KBM-7 (cell line): ENCODE results near the gene RNF34.

Source experiments
- DNase-seq: peaks from one replicate; pipeline ENCODE4 v3.0.0-alpha.2; 2015
- in situ Hi-C: fragments of 300-500 bp; cut with MboI; formaldehyde crosslinking; loops from 2 replicates; pipeline ENCODE4 v1.14.3; 2020; ENCODE audit warnings: low sequenced_read_pairs, low pct_unique_long_range_greater_than_20kb, mixed read lengths

The RNF34 gene

DNA sequence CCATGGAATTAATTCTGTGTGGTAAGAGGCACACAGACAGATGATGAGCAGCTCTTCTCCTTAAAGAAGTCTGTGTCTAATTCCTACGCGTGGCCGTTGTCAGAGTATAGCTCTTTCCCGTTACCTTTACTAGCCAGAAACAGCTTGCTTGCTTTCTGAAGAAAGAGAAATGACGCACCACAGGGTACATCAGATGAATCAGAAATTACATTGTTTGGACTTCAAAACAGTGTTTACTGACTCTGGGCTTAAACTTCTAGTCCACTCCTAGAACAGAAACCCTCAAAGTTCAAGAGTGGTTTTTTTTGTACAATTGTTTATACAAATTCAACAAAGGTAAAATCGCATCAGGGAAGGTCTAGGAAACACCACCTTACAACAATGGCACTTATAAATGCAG lies 29.0 kb downstream of the RNF34 start:
- no peak for DNase-seq
- in situ Hi-C loops = no loop called here

DNA sequence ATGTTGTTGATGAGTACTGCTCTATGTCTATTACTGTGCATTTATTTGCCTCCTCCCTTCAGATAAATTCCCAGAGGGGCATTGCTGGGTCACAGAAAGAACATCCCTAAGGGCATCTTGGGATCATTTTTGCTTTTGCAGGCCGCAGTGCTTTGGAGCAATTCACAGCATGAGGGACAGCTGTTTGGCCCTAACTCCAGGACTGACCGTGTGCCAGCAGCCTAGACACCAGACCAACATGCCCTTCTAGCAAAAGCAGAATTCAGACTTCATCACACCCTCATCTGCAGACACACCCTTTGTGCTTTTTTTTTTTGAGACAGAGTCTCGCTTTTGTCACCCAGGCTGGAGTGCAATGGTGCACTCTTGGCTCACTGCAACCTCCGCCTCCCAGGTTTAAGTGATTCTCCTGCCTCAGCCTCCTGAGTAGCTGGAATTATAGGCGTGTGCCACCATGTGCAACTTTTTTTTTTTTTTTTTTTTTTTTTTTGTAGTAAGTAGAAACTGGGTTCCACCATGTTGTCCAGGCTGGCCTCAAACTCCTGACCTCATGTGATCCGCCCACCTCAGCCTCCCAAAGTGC lies 31.0 kb downstream of the RNF34 start:
- DNase-seq = no peak
- in situ Hi-C loops = no loop called here

DNA sequence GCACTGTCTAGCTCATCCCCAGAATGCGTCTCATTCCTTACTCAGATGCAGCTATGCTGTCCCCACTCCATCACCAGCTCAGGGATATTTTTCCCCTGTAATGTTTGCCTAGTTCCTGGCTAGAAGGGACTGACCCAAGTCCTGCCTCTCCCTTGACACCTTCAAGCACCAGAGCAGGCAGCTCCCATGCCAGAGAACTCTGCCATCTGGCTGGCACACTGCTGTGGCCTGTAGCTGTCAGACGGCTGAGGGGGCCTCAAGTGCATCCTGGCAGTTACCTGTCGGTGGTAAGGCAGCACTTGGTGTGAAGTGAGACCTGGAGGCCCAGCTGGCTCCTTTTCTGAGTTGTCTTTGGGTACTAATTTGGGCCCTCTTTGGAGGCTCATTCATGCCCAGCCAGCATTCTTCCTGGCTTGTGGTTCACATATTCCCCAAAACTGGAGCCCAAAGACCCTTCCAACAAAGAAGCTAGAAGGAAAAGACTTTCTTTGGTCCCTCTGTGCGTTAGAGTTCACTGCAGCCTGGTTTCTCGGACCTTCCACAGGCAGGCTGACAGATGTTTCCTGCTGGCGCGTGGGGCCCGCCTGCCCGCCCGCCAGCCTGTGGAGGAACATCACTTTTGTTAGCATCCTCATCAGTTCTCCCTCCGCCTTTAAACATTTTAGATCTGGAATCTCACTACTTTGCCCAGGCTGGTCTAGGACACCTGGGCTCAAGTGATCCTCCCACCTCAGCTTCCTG lies 33.0 kb downstream of the RNF34 start:
- DNase-seq = peak; percentile 21
- in situ Hi-C loops = no loop called here

DNA sequence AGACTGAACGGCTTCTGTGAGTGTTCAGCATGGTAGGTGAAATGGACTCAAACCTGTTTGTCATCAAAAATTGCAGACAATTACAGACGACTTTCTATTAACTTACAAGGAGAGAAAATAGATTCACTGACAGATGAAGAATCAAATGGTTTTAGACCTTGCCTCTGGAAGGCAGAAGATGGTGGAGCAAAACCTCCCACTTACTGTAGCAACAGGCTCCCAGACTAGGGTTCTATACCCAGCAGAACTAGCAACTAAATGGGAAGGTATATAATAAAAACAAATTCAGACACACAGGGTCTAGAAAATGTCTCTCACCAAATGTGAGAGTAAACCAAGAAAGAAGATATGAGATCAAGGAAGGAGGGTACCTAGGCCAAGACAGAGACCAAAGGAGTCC lies 36.8 kb downstream of the RNF34 start:
- DNase-seq = no peak
- in situ Hi-C loops = no loop called here

DNA sequence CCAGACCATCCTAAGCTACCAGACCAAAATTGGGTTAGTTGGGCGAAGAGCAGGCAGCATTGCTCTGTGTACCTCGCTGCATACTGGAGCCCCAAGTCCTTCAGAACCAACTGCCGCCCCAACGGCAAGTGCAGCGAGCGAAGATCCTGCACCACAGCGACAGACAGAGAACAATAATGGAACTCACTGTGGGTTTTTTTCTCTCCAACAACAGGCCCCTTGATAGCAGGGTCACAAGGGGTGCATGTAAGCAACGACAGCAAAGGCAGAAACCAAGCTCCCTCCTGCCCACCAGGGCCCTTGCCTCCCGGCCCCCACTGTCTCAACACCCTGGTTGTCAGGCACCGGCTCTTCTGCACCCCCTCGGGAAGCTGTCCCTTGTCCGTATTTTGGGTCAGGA lies 39.0 kb downstream of the RNF34 start:
- in situ Hi-C loops = no loop called here
- DNase-seq = no peak

DNA sequence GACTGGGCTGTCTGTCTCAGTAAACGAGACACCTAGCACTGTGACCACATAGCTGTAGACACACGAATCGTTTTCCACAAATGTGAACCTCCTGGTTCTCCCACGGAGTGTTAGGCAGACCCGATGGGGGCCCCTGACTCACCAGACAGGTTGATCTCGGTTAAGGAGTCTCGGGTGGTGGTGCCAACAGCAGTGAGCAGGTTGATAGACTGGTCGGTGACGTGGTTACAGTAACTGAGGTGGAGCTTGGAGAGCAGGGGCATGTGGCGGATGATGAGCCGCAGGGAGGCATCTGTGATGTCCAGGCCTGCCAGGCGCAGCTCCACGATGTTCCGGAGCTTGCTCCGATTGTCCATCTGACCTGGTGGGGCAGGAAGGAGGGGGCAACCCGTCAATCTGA lies 39.8 kb downstream of the RNF34 start:
- no peak for DNase-seq
- in situ Hi-C loops = no loop called here

DNA sequence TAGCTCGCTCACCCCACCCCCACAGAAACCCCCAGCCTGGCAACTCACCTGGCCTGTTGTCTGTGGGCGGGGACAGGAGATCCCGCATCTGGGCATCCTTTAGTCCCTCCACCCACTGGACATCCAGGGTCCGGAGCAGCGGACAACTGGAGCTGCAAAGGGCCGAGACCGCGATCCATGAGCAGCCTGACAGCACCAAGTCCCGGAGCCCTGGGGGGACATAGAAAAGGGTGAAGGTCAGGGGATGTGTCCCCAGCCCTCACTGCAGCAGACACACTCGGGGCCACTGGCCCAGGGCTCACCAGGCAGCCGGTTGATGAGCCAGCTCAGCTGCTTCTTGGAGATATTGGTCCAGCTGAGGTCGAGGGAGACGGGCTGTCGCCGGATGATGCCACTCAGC lies 40.9 kb downstream of the RNF34 start:
- in situ Hi-C loops = no loop called here
- no peak for DNase-seq

DNA sequence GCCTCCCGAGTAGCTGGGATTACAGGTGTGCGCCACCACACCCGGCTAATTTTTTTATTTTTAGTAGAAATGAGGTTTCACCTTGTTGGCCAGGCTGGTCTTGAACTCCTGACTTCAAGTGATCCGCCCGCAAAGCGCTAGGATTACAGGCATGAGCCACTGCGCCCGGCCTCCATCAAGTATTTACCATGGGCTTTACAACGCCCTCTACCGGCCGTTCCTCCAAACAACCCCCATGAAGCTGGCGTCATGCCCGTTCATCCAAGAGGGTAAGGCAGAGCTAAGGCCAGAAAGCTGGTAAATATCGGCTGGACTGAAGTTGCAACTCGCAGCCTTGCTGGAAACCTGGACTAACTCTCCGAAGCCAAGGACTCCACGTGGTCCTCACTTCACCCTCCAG lies 41.6 kb downstream of the RNF34 start:
- DNase-seq = peak; percentile 35
- in situ Hi-C loops = no loop called here

DNA sequence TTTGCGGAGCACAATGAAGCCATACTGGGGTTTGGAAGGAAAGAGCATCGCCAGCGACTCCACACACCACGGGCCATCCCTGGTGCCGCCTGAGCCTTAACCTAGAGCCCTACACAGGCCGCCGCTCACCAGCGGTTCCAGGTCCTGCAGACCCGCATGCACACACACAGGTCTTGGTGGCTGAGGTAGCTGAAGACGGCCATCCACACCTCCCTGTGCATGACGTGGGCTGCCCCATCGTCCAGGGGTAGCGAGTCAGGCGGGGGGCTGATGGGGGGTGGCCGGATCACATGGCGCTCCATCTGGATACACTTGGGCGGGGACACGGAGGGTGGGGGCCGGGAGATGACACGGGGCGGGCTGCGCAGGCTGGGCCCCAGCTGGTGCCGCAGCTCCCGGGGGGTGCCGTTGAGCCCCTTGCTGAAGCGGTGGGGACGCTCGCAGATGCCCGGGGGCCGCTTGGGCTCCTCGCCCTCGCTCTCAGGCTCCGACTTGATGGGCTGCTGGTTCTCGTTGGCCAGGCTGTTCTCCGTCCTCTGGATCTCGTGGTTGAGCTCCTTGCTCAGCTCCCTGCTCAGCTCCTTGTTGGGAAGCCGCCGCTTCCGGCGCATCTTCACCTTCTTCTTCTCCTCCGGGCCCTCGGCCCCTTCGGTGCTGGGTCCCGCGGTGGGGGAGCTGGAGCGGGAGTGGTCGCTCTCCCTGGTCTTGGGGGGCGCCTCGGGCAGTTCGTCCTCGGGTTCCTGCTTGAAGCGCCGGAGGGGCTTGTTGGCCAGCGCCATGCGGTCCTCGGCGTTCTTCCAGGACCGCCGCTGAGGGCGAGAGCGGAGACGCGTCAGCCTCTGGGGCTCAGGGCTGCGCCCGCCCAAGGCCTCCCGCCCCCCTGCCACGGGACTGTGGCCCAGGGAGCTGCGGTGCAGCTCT lies 42.4 kb downstream of the RNF34 start:
- no peak for DNase-seq
- in situ Hi-C loops = no loop called here

DNA sequence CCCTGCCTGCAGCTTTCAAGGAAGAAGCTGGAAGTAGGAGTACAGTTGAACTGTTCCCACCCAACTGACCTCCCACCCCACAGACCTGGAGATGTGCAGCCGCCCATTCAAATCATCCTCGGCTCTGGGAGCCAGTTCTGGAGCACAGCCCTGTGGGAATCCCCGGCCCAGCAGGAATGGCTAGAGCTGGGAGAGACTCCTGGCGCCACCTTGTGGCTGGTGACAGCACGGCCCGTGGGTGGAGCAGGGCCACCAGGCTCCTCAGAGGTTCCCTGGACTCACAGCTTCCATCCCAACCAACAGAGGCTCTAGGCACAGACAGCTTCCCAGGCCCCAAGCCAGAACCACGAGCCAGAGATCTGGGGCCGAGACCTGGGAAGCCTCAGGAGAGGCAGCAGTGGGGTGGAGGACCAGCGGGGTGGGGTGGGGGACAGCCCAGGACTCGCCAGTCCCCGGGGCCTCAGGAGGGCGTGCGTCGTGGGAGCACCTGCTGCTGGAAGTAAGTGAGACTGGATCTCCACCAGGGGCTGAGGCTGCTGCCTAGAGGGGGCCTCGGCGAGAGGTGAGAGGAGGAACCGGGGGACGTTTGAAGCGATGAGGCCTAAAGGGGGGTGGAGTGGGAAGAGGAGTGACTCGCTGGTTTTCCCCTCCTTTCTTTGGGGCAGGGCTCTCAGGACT lies 43.4 kb downstream of the RNF34 start:
- DNase-seq = peak; percentile 78
- in situ Hi-C loops = no loop called here

DNA sequence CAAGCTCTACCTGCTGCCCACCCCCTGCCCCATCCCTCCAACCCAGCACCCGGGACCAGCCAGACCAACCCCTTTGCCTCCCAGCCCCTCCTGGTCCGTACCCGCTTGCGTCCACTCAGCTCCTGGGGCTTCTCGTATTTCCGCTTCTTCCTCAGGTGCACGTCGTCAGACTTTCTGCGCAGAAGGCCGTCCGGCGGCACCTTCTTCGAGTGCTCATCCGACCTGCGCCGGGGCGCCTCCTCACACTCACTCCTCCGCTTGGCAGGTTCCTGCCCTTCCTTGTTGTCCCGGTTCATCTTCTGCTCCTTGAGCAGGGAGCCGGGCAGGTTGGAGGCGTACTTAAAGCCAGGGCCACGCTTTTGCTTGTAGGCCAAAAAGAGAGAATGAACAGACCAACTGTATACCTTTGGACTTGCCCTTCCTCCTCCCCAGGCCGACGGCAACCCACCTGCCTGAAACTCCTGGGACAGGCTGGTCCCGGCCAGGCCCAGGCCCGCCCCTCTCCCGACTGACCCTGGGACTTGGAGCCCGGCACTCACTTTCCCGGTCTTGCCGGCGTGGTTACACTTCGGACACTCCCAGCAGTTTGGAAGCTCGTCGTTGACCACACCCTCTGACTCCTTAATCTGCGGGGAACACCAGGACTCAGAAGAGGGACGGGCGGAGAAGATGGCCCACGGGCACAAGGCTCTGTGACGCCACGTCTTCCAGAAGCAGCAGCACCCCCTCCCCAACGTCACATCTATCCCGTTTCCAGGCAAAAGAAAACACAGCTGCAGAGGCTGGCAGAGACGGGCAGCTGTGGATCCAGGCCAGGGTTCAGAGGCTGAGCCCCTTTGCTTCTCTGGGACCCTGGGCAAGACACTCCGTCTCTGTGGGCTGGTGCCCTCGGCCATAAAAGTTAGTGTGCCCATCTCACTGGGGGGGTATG lies 44.3 kb downstream of the RNF34 start:
- no peak for DNase-seq
- in situ Hi-C loops = no loop called here

DNA sequence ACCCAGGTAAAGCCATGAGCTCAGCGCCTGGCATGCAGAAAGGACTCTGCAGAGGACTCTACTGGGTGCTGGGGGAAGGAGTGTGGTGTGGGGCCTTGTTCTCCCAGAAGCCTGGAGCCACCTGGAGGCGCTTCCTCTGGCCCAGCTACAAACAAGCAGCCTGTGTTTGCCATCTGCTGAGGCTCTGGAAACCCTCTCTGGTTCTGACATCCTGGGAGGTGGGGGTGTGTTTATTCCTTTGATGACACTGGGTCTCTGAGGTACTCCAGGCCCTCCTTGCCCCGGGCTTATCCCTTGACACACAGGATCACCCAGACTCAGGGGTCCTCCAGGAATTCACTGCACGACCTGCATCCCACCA lies 44.9 kb downstream of the RNF34 start:
- in situ Hi-C loops = no loop called here
- no peak for DNase-seq

DNA sequence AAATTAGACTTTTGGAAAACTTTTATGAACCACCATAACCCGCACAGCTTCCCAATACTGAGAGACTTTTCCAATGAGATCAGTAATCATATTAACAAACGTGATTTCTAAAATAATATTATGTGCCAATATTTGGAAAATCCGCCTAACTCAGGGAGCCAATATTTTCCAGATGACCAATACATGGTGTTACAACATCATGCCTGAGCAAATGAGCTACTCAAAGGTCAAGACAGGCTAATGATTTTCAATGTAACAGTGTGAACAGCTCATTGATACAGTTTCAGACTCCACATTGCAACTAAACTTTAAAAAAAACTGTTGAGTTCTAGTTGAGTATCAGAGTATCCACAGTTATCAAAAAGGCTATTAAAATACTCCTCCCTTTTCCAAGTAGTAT lies 46.8 kb downstream of the RNF34 start:
- in situ Hi-C loops = no loop called here
- no peak for DNase-seq

DNA sequence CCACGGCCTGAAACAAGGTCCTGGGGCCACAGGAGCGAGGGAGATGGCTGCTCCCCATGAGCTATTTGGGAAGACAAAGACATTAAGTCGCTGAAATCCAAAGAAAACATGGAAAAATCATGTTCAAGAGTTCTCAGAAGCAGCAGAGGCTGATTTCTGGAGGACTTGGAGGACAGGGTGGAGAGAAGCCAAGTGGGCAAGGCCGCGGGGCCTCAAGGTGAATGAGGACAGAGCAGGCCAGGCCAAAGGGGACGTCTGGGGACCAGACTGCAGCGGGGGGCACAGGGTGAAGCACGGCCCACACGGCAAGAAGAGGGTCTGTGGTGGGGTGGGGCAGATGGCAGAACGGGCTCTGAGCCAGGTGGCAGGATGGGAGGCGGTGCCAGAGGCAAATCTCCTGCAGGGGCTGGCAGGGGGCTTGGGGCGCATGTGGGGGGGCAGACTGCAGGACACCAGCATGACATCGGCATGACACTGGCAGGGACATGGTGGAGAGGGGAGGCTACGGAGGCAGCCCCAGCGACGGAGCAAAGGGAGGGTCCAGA lies 48.9 kb downstream of the RNF34 start:
- no peak for DNase-seq
- in situ Hi-C loops = no loop called here

DNA sequence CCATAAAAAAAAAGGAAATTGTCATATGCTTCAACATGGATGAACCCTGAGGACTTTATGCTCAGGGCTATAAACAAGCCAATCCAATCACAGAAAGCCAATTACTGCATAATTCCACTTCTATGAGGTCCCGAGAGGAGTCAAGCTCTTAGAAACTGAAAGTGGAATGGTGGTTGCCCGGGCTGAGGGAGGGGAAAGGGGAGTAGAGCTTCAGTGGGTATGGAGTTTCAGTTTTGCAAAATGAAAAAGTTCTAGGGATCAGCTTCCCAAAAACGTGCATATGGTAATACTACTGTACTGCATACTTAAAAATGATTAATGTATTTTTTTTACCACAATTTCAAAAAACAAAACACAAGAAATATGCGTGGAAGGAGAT lies 52.0 kb downstream of the RNF34 start:
- DNase-seq = no peak
- in situ Hi-C loops = no loop called here

DNA sequence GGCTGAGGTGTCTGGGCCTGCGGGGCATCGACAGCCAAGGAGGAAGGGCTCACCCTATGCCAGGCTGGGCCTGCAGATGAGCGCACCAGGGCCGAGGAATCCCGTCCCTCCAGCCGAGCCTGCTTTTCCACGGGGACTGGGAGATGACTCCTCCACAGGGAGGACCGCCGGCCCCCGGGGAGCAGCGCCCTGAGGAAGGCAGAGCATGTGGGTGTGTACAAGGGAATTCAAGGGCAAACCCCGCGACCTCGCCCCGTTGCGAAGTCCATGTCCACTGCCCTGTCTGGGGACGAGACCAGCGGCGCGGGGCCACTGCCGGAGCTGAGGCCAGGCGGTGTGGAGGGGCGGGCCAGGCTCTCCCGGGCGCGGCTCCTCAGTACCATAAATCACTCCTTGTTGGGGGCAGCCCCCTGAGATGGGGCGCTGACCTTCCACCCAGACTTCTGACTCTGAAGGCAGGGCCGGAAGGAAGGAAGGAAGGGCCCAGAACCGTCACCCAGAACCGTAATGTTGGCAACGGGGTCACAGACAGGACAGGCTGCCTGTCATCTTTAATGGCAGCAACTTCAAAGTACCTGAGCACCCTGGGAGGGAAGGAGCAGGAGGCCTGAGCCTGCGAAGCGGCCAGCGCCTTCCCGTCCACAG lies 52.5 kb downstream of the RNF34 start:
- in situ Hi-C loops = no loop called here
- DNase-seq = no peak

DNA sequence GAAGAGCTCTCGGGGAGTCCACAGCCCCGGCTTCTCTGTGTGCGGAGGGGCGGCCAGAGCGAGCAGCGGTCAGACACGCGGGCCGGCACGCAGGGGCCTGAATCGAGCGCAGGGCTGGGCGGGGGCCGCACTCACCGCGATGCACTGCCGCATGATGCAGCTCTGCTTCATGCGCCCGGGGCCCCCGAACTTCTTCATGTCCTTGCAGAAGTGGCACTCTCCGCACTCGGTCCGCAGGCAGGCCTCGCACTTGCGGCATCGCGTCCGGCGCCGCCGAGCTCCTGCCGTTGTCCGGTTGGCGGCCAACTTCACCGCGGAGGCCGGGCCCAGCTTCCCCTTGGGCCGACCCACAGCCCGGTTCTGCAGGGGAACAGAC lies 53.1 kb downstream of the RNF34 start:
- in situ Hi-C loops = no loop called here
- DNase-seq = no peak

DNA sequence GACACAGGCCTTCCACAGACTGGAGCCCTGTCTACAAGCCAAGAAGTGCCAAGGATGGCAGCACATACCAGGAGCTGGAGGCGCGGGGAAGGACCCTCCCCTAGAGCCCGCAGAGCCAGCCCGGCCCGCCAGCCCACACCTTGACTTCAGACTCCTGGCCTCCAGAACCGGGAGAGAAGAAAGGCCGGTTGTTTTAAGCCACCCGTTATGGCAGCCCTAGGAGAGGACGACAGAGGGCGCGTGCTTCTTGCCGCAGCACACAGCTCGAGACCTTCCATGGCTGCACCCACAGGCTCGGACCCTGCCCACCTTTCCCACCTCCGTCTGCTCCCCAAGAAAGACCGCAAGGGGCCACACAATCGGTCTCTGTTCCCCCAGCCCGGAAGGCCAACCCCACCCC lies 53.7 kb downstream of the RNF34 start:
- in situ Hi-C loops = no loop called here
- no peak for DNase-seq
